Spleen (tissue), 11 donors: ENCODE measurements around the gene ELP5. TPM values are rescaled to one million over a fixed set of nuclear protein-coding genes. Genes with fewer than 3 reads are reported as not detected.
A peak's percentile ranks its signal among the peaks of the same experiment; 100 is the strongest.

ENCODE experiments used
- DNase-seq: peaks from one replicate; pipeline ENCODE4 v3.0.0-alpha.2; 2020
- H3K27ac ChIP-seq, 8 donors: fragments of 200-600 bp; sonication (generic) in 7 of 8; 1 replicate in 4 of 8; 2 replicates in 4 of 8; pipeline versions ENCODE4 v1.5.0 to v1.8.0; 2016 to 2021; ENCODE audit warnings: inconsistent platforms in 4 of 8, mild to moderate bottlenecking in 4 of 8, moderate library complexity in 1 of 8
- H3K27me3 ChIP-seq, 7 donors: fragments of 200-600 bp; sonication (generic) in 6 of 7; replicated peaks in 1 of 7; 1 replicate in 4 of 7; 2 replicates in 3 of 7; pipeline versions ENCODE4 v1.5.0 to v1.8.0; 2016 to 2021; ENCODE audit warnings: inconsistent platforms in 3 of 7, mild to moderate bottlenecking in 1 of 7
- H3K36me3 ChIP-seq, 6 donors: fragments of 200-600 bp; sonication (generic) in 5 of 6; 1 replicate in 4 of 6; 2 replicates in 2 of 6; pipeline versions ENCODE4 v1.5.0 to v1.8.0; 2016 to 2021; ENCODE audit warnings: inconsistent platforms in 2 of 6
- H3K4me1 ChIP-seq, 6 donors: fragments of 200-600 bp; sonication (generic) in 5 of 6; 1 replicate in 3 of 6; 2 replicates in 3 of 6; pipeline versions ENCODE4 v1.5.0 to v1.8.0; 2016 to 2021; ENCODE audit warnings: inconsistent platforms in 3 of 6
- H3K4me3 ChIP-seq, 8 donors: fragments of 200-600 bp; sonication (generic) in 7 of 8; 1 replicate in 4 of 8; 2 replicates in 4 of 8; pipeline versions ENCODE4 v1.5.0 to v1.8.0; 2016 to 2021; ENCODE audit warnings: inconsistent platforms in 4 of 8, mild to moderate bottlenecking in 4 of 8, moderate library complexity in 2 of 8
- H3K9me3 ChIP-seq, 8 donors: fragments of 200-600 bp; sonication (generic) in 7 of 8; 1 replicate in 4 of 8; 2 replicates in 4 of 8; pipeline versions ENCODE4 v1.5.0 to v1.8.0; 2016 to 2021; ENCODE audit warnings: inconsistent platforms in 4 of 8
- POLR2A ChIP-seq, 3 donors: fragments of 450-650 bp; IDR thresholded peaks; one replicate each; pipeline ENCODE4 v1.5.1; 2017; ENCODE audit warnings: antibody characterized with exemption in 3 of 3, mild to moderate bottlenecking in 1 of 3
- POLR2AphosphoS5 ChIP-seq, 3 donors: sonication (generic); formaldehyde crosslinking; IDR thresholded peaks; one replicate each; pipeline ENCODE4 v1.5.1; 2017; ENCODE audit warnings: antibody characterized with exemption in 3 of 3
- WGBS, 5 donors: extraction: QIAGEN DNeasy Blood & Tissue Kit in 3 of 5; methylation state at CpG; one replicate each; pipeline versions ENCODE4 v1.1.5 to v1.1.7; 2013 to 2018; 5-methylcytosine and 5-hydroxymethylcytosine counted together
- intact Hi-C: fragments of 100-400 bp; cut with DNase I; formaldehyde crosslinking; loops from one replicate; pipeline ENCODE4 v1.15.0; 2023; ENCODE audit warnings: low total_unique reads
- polyA plus RNA-seq, 3 donors: library from polyadenylated mRNA; stranded (reverse); fragments of 200-250 nt; gene quantifications; one replicate each; pipeline ENCODE4 v1.2.1, GENCODE V29; 2013
- total RNA-seq, 7 donors: library from RNA; depleted of rRNA in 3 of 7; stranded (reverse); fragments of >200 nt in 3 of 7; fragmentation: NEBNext Ultra II Directional in 4 of 7; extraction: Animal tissue kit (Norgen Biotek cat#: 25700) in 4 of 7; gene quantifications; one replicate each; pipeline versions ENCODE4 v1.1.0 to v1.2.1, GENCODE V29; 2016 to 2021
- TF ChIP-seq, protein P1 (sequence below), 11 experiments: fragments of 200-600 bp in 7 of 11; fragments of 450-650 bp in 4 of 11; sonication (generic) in 4 of 11; IDR thresholded peaks in 8 of 11; conservative IDR thresholded peaks in 3 of 11; 1 replicate in 7 of 11; 2 replicates in 4 of 11; pipeline versions ENCODE4 v1.4.0 to v1.8.0; 2016 to 2021; ENCODE audit warnings: antibody characterized with exemption in 11 of 11, inconsistent platforms in 4 of 11, mild to moderate bottlenecking in 1 of 11
- donor health status: healthy with polysubstance abuse.
- donor health status: DM: no; HTN: no; CAD: no; lungs with moderate emphysema.
- donor health status: DM: no; HTN: no; CAD: no.
- donor health status: Bipolar disorder and iron deficiency.
- donor health status: healthy.
- donor health status: DM: no; HTN: no; CAD: no.
- donor health status: DM: yes; HTN: yes; CAD: no.

The ELP5 gene
- total and polyA plus RNA-seq, 10 donors: 22.1 to 40.3 (median 36.7) TPM

DNA sequence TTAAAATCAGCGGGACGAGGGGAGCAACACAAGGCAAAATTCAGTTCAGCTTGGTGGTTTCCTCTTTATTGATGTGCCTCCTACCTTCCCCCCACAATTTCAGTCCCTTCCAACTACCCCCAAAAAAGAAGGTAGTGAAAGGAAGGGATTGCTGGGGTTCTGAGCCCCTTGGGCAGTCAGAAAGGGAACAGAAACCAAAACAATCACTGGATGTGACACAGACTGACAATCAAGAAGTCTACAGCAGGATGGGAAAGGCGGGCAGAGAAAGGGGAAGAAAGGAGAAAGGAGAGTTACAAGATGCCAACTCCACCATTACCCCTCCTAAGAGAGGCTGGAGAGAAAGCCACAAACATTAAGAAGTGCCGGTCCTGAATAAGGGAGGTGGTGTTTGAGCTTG, 11.6 kb upstream of the ELP5 start:
- H3K4me3 ChIP-seq: peak overlapping the region; percentile 7 to 99 (median 94)
- peaks cover 28 to 65% (median 56%) of the 10 kb centered on the region in 6 donors for H3K4me1 ChIP-seq
- 40 to 63% (median 50%) methylated on average over 4 of the region's 4 CpGs for WGBS, 5 donors
- no peaks in the 10 kb centered on the region for H3K27me3 ChIP-seq
- no peak for DNase-seq
- peaks cover 0 to 57% (median 43%) of the 10 kb centered on the region in 6 donors for H3K36me3 ChIP-seq
- H3K9me3 ChIP-seq: no peaks in the 10 kb centered on the region
- H3K27ac ChIP-seq: peak overlapping the region in 7 of 8 donors; percentile 43 to 99 (median 98)
- no peak for TF ChIP-seq POLR2AphosphoS5 (IDR thresholded peaks at IDR 0.05)
- TF ChIP-seq, protein P1, sequence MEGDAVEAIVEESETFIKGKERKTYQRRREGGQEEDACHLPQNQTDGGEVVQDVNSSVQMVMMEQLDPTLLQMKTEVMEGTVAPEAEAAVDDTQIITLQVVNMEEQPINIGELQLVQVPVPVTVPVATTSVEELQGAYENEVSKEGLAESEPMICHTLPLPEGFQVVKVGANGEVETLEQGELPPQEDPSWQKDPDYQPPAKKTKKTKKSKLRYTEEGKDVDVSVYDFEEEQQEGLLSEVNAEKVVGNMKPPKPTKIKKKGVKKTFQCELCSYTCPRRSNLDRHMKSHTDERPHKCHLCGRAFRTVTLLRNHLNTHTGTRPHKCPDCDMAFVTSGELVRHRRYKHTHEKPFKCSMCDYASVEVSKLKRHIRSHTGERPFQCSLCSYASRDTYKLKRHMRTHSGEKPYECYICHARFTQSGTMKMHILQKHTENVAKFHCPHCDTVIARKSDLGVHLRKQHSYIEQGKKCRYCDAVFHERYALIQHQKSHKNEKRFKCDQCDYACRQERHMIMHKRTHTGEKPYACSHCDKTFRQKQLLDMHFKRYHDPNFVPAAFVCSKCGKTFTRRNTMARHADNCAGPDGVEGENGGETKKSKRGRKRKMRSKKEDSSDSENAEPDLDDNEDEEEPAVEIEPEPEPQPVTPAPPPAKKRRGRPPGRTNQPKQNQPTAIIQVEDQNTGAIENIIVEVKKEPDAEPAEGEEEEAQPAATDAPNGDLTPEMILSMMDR (IDR thresholded peaks at IDR 0.05 in 8 of 11, conservative IDR thresholded peaks at IDR 0.05 in 3 of 11): no peak
- TF ChIP-seq POLR2A (IDR thresholded peaks at IDR 0.05): no peak
- intact Hi-C loops: no loop called here

DNA sequence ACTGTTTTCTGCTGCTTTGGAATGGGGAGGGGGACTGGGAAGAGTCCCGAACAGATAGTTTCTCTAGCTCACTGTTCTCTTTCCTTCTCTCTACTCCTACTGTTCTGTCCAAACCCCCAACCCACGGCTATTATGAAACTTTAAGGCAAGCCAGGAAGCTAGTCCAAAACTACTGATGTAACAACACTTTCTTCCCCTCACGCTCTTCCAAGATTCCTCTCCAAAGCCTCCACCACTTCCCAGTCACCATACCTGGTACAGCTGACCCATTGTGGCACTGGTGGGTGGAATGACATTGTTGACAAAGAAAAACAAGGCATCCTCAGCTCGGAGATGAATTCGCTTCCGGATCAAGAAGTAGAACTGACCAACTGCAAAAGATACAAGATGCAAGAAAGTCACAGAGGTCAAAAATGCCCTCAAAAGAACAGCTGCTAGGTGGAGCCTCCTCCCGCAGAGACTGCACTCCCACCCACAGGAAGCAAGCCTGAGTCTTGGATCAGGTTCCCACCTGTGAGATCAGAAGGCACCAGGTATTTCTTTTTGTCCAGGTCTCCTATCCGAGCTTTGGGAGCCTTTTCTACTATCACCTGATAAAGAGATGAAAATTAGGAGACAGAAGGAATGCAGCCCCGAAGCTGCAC, 10.8 kb upstream of the ELP5 start:
- Histone ChIP-seq H3K4me1 (peaks cover 28 to 56% (median 50%) of the 10 kb centered on the region in 6 donors), H3K9me3 (no peaks in the 10 kb centered on the region), H3K27me3 (no peaks in the 10 kb centered on the region), H3K27ac (peak overlapping the region; percentile 85 to 99 (median 98)), H3K36me3 (peaks cover 0 to 57% (median 43%) of the 10 kb centered on the region in 6 donors), H3K4me3 (peak overlapping the region; percentile 69 to 99 (median 94))
- no peak for DNase-seq
- WGBS, 5 donors: 38 to 59% (median 41%) methylated on average over 9 of the region's 9 CpGs
- no peak for TF ChIP-seq POLR2A (IDR thresholded peaks at IDR 0.05)
- TF ChIP-seq POLR2AphosphoS5 (IDR thresholded peaks at IDR 0.05): no peak
- TF ChIP-seq, protein P1 (IDR thresholded peaks at IDR 0.05 in 8 of 11, conservative IDR thresholded peaks at IDR 0.05 in 3 of 11): no peak
- intact Hi-C loops: no loop called here

DNA sequence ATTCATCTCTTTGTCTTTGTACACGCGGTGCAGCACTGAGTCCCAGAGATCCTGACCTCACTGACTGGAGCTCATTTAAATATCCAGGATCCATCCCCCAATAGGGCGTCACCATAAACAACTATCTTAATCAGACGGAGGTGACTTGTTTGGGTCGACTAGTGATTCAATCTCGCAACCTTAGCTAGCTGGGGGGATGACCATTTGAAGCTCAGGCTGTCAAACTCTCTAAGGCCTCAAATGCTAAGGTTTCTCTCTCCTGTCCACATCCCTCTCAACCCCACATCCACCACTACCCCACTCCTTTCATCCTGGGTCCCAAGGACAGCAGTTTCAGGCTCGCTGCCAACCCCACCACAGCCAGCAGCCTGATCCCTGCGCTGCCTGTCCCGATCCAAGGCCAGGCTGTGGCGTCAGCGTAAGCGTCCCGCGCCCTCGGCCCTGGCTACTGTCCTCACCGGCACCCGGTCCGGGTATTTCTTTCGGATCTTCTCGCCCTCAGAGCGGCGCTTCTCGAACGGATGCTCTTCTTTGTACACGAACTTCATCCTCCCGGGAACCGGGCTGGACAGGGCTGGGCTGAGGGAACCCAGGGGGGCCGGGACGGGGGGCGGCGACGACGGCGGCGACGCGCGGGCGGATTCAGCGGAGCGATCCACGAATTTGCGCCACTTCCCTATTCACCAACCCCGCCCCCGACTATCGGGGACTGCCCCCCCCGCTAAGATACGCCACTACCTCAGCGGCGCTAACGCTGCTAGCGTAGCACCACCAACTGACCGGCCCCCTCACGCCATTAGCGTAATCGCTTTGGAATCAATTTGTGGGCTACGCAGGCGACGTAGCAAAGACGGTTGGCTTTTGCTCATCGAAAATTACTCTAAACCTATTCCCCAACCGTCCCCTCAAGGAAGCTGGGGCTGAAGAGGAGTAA, 10.0 kb upstream of the ELP5 start, which contains the start of gene GABARAP:
Gene GABARAP, minus strand, starts transcription at position 667 of the 934 bp plus-strand sequence. Its CDS starts 119 bp downstream, at position 548.
- H3K36me3 ChIP-seq: peaks cover 0 to 57% (median 45%) of the 10 kb centered on the region in 6 donors
- 0% methylated on average over 37 to 62 of the region's 62 CpGs for WGBS, 5 donors
- no peaks in the 10 kb centered on the region for H3K9me3 ChIP-seq
- DNase-seq: peak; percentile 98
- H3K27ac ChIP-seq: peak within 1 kb of the TSS; percentile 85 to 99 (median 98)
- H3K27me3 ChIP-seq: no peaks in the 10 kb centered on the region
- peaks cover 28 to 55% (median 44%) of the 10 kb centered on the region in 6 donors for H3K4me1 ChIP-seq
- intact Hi-C loops: no loop called here
- TF ChIP-seq POLR2AphosphoS5 (IDR thresholded peaks at IDR 0.05) (peak; percentile 75 to 90 (median 77)), POLR2A (IDR thresholded peaks at IDR 0.05) (peak in 2 of 3 donors; percentile 12 to 14)
- TF ChIP-seq, protein P1 (IDR thresholded peaks at IDR 0.05 in 8 of 11, conservative IDR thresholded peaks at IDR 0.05 in 3 of 11): no peak
- peak within 1 kb of the TSS; percentile 69 to 99 (median 94) for H3K4me3 ChIP-seq
